Endometrial microvascular endothelial cells (primary cell): Measurements from ENCODE around the gene TMTC2. TPM values are rescaled to one million over a fixed set of nuclear protein-coding genes. Genes with fewer than 3 reads are reported as not detected.

Experiments used
- in situ Hi-C: cut with HindIII; loops from 2 replicates; pipeline ENCODE4 v1.10.0; 2017; ENCODE audit warnings: low sequenced_read_pairs, low pct_unique_long_range_greater_than_20kb; ENCODE audit errors: inconsistent ontology term
- total RNA-seq: library from RNA; depleted of rRNA; stranded (reverse); fragments of >200 nt; gene quantifications from one replicate; pipeline ENCODE4 v1.2.3, GENCODE V29; 2015; ENCODE audit errors: inconsistent ontology term

Gene TMTC2
- total RNA-seq, 1 donor from 2014 or later: 6.8 TPM

DNA sequence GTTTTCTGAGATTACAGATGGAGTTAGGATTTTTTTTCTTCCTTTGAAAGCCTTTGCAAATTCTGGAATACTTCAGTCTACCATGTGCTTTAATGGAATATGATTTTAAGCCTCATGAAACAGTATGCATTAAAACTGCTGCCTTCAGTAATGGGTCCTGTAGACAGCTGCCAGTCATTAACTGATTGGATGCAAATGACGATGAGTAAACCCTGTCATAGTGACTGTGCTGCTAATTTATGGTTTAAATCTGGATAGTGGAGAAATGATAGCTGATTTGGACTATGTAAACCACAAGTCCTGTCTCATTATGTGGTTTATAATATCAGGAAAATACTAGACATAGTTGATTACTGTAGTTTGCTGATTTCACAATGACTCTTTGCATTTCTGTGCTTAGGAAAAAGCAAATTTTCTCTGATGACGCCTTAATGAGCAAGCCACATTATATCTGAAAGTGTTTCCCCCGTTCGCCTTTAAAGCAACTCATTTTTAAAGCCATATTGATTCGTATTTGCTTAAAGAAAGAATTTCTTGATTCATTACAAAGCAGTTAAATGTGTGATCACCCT, 217.6 kb downstream of the TMTC2 start:
- in situ Hi-C loops: no loop called here

DNA sequence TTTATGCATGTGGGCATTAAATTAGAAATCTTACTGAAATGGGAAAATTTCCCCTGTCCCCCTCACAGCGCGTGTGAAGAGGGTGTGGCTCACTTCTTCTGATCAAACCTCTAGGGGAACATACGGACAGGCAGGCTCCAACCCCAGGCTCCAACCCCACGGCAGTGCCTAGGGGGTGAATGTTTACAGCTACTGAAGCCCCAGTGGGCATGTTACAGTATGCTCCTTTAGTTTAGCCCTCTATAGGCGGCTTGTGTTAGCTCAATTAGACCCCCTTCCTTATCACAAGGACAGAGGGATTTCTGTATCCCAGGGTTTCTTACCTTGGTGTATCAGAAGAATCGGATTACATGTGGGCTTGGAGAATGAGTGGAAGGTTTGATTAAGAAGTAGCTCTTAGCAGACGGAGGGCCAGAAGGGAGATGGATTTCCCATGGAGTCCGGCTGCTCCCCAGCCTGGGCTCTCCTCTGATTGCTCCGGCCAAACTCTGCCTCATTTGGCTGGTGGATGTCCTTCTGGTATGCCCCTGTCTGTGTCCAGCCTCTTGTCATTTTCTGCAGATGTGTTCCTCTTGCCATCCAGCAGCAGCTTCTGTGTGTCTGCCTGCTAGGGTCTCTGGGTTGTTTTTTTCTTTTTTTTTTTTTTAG, 223.7 kb downstream of the TMTC2 start:
- in situ Hi-C loops: no loop called here

GRCh38 chr12:82912406-82912805, 225.7 kb downstream of the TMTC2 start:
- in situ Hi-C loops: no loop called here

- in situ Hi-C loops: no loop called here
Measured at GRCh38 chr12:82919388-82920054, 232.8 kb downstream of the TMTC2 start.

DNA sequence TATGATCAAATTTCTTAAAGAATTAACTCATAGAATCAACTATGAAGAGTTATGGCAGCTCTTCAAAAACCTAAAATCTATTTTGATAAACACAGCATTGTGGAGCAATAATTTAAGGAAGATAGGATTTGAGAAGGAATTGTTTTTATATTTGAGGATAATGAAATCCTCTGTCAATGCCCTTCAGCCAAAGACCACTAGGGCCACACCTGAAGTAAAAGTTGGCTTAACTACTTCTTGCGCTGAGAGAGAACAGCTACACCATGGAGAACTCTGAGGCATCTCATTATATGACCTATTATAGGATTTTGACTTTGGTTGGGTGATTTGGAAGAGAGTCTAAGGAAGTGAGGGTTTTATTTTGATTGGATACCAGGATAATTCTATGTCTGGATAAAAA, 237.2 kb downstream of the TMTC2 start:
- in situ Hi-C loops: no loop called here

DNA sequence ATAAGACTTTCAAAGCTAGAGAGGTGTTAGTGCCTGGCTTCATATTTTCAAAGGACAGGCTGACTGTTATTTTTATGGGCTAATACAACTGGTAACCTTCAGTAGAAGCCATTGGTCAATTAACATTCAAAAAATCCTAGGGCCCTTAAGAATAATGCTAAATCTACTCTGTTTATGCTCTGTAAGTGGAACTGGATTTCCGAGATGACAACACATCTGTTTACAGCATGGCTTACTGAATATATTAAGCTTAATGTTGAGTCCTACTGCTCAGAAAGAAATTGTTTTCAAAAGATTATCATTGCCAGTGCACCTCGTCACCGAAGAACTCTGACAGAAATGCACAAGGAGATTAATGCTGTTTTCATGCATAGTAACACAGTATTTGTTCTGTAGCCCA, 239.9 kb downstream of the TMTC2 start:
- in situ Hi-C loops: no loop called here

DNA sequence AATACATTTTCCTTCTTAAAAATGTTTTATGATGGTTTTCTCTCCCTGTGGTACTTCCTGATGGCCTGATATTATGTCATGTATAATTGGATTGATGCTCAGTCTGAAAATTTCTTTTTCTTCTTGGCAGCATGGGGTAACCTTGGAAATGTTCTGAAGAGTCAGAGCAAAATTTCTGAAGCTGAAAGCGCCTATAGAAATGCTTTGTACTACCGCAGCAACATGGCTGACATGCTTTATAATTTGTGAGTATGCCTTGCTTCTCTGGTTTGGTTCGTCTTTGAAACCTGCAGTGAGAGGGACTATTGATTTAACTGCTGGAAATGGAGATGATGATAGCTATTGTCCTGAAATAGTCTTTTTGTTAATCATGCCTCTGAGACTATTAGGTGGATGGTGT, 243.6 kb downstream of the TMTC2 start:
- in situ Hi-C loops: no loop called here

DNA sequence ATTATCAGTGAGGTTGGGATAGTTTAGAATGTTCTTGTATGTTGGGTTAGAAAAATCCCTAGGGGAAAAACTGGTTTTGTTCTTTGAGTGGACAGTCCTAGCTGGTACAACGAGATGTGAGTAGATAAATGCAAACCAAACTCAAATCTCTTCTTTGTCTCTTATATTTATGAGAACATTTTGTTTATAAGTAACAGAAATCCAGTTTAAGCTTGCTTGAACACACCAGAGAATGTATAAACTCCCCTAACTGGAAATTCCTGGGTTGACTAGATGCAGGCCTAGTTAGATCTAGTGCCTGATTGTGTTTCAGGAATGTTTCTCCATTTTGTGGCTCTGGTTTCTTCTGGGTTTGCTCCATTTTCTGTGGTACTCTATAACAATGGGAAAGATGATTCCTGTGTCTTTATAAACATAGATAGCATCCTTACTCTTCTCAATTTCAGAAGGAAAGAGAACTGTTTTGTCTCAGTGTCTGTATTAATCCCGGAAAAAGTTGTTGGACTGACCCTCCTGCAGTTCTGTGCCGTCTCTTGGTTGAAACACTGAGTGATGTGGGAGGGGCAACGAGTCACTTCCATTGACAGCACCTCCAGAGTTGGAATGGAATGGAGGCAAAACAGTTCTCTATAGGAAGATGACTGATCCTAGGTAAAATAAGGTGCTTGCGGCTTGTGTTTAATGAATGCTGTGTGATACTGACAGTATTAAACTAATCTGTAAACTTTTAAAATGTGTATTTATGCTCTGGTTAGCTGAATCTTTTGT, 244.8 kb downstream of the TMTC2 start:
- in situ Hi-C loops: no loop called here

- in situ Hi-C loops: no loop called here
Measured at GRCh38 chr12:82937151-82937550, 250.4 kb downstream of the TMTC2 start.

GRCh38 chr12:82942521-82942920, 255.8 kb downstream of the TMTC2 start:
- in situ Hi-C loops: no loop called here

GRCh38 chr12:82942991-82943401, 256.3 kb downstream of the TMTC2 start:
- in situ Hi-C loops: no loop called here

- in situ Hi-C loops: no loop called here
Measured at GRCh38 chr12:82948491-82948890, 261.8 kb downstream of the TMTC2 start.

DNA sequence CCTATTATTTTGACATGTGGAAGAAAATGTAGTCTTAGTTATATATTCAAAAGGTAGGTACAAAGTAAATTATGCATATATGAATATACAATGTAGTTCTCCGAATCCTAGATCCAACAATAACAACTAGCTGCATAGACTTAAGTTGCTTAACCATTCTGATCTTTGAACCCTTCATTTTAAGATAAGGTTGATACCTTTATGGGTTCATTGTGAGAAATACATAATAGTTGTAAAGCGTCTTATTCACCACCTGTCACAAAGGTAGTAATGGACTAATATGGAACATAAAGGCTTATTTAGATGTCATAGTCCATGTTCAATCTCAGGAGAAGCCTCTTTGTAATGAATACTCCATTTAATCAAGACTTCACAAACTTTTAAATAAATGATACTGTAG, 263.6 kb downstream of the TMTC2 start:
- in situ Hi-C loops: no loop called here

- in situ Hi-C loops: no loop called here
Measured at GRCh38 chr12:82952946-82953345, 266.2 kb downstream of the TMTC2 start.

- in situ Hi-C loops: no loop called here
Measured at GRCh38 chr12:82953397-82953796, 266.7 kb downstream of the TMTC2 start.

DNA sequence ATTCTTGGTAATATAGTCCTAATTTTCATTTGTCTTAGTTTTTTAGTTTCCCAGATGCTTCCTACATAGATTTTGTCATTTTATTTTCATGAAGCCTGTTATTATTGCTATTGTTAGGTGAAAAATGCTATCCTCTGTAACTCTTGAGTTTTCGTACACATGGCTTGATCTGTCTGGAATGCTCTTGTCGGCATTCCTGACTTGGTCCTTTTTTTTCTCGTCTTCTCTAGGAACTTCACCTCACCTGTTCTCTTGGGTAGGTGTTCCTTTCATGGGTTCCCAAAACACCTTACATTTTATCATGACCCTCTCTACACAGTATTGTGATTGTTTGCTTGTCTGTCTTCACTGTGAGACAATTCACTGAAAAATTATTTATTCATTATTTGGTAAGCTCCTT, 267.4 kb downstream of the TMTC2 start:
- in situ Hi-C loops: no loop called here

DNA sequence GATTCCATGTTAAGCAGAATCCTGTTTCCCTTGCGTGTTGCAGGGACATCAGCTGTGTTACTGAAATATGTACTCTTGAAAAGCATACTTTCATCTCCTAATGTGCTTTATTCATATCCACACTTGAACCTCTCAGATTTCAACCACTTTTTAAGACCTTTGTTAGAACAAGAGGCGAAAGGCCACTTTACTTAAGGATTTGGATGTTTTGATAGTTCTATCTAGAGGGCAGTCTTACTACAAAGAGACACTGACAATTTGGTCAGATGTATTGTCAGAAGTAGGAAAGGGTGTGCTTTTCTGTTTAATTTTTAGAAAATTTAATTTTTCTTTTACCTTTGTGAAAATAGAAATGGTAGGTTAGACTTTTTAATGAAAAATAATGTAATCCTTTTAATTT, 267.9 kb downstream of the TMTC2 start:
- in situ Hi-C loops: no loop called here

GRCh38 chr12:82955043-82955442, 268.3 kb downstream of the TMTC2 start:
- in situ Hi-C loops: no loop called here

- in situ Hi-C loops: no loop called here
Measured at GRCh38 chr12:82958966-82959365, 272.3 kb downstream of the TMTC2 start.

DNA sequence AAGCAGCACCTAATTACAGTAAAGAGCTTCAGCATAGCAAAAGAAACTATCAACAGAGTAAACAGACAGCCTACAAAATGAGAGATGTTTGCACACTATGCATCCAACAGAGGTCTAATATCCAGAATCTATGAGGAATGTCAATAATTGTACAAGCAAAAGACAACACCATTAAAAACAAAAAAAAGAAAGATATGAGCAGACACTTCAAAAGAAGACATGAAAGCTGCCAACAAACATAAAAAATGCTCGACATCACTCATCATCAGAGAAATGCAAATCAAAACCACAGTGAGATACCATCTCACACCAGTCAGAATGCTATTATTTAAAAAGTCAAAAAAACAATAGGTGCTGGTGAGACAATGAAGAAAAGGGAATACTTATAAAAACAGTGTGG, 273.1 kb downstream of the TMTC2 start:
- in situ Hi-C loops: no loop called here
